Karpas-422 (cell line): Measurements from ENCODE around the gene PPP2R5E. TPM values are rescaled to one million over a fixed set of nuclear protein-coding genes. Genes with fewer than 3 reads are reported as not detected.

Source experiments
- DNase-seq: peaks from one replicate; pipeline ENCODE4 v3.0.0-alpha.2; 2015
- H2AFZ ChIP-seq: fragments of 200-600 bp; sonication (generic); 2 replicates; pipeline ENCODE4 v1.6.1; 2014; ENCODE audit warnings: antibody characterized with exemption, low read length, mixed read lengths
- H3K27ac ChIP-seq: fragments of 200-600 bp; sonication (generic); 2 replicates; pipeline ENCODE4 v1.5.1; 2014; ENCODE audit warnings: mild to moderate bottlenecking, low read length, moderate library complexity
- H3K27me3 ChIP-seq: fragments of 200-600 bp; sonication (generic); 2 replicates; pipeline ENCODE4 v1.6.1; 2014; ENCODE audit warnings: low read length, mixed read lengths
- H3K36me3 ChIP-seq: fragments of 200-600 bp; sonication (generic); 2 replicates; pipeline ENCODE4 v1.6.1; 2014; ENCODE audit warnings: low read length, mixed read lengths; ENCODE audit not compliant: insufficient read depth
- H3K4me1 ChIP-seq: fragments of 200-600 bp; sonication (generic); 2 replicates; pipeline ENCODE4 v1.6.1; 2014; ENCODE audit warnings: mild to moderate bottlenecking, low read length, mixed read lengths
- H3K4me2 ChIP-seq: fragments of 200-600 bp; sonication (generic); 2 replicates; pipeline ENCODE4 v1.6.1; 2014; ENCODE audit warnings: low read length, low read depth, mild to moderate bottlenecking; ENCODE audit not compliant: poor library complexity, severe bottlenecking
- H3K4me3 ChIP-seq: fragments of 200-600 bp; sonication (generic); 2 replicates; pipeline ENCODE4 v1.5.1; 2014; ENCODE audit warnings: mild to moderate bottlenecking, antibody characterized with exemption, low read length, mixed read lengths
- H3K79me2 ChIP-seq: fragments of 200-600 bp; sonication (generic); 2 replicates; pipeline ENCODE4 v1.6.1; 2014; ENCODE audit warnings: mild to moderate bottlenecking, low read length, mixed read lengths
- H3K9ac ChIP-seq: fragments of 200-600 bp; sonication (generic); 2 replicates; pipeline ENCODE4 v1.6.0; 2014; ENCODE audit warnings: low read length
- H3K9me2 ChIP-seq: fragments of 200-600 bp; sonication (generic), shearing (Covaris generic); replicated peaks from 2 replicates; pipeline ENCODE4 v1.6.0; 2014; ENCODE audit warnings: mild to moderate bottlenecking, low read length, moderate library complexity; ENCODE audit not compliant: insufficient read depth
- H3K9me3 ChIP-seq: fragments of 300-700, 200-600 bp; sonication (generic); 2 replicates; pipeline ENCODE4 v1.6.1; 2014; ENCODE audit warnings: low read length, mixed read lengths
- H4K20me1 ChIP-seq: fragments of 200-600 bp; sonication (generic); 2 replicates; pipeline ENCODE4 v1.6.1; 2014; ENCODE audit warnings: mild to moderate bottlenecking, antibody characterized with exemption, low read length, low read depth; ENCODE audit not compliant: insufficient read depth
- total RNA-seq: library from RNA; depleted of rRNA; stranded (reverse); fragments of >200 nt; shearing (Covaris generic); gene quantifications from 2 replicates; pipeline ENCODE4 v1.2.3, GENCODE V29; 2014; ENCODE audit warnings: low replicate concordance

PPP2R5E gene
- total RNA-seq, 1 experiment from 2014 or later = 58.3 TPM

- peaks cover 30% of the 10 kb centered on the region for H3K4me1 ChIP-seq
- no peaks in the 10 kb centered on the region for H3K9me3 ChIP-seq
- H4K20me1 ChIP-seq = no peaks in the 10 kb centered on the region
- no peak for DNase-seq
- no peak overlapping the region for H3K4me3 ChIP-seq
- H2AFZ ChIP-seq = no peak overlapping the region
- no peak overlapping the region for H3K9ac ChIP-seq
- no peak overlapping the region for H3K4me2 ChIP-seq
- H3K9me2 ChIP-seq = no peaks in the 10 kb centered on the region
- H3K27ac ChIP-seq = no peak overlapping the region
- H3K79me2 ChIP-seq = peaks cover 96% of the 10 kb centered on the region
- H3K36me3 ChIP-seq = peaks cover 13% of the 10 kb centered on the region
- H3K27me3 ChIP-seq = no peaks in the 10 kb centered on the region
Observed at GRCh38 chr14:63452796-63453195, 90.4 kb downstream of the PPP2R5E start.

- Histone ChIP-seq H3K9ac (no peak overlapping the region), H3K36me3 (peaks cover 9% of the 10 kb centered on the region), H4K20me1 (no peaks in the 10 kb centered on the region)
Observed at GRCh38 chr14:63448841-63449240, 94.3 kb downstream of the PPP2R5E start.

GRCh38 chr14:63444588-63444987 lies 98.6 kb downstream of the PPP2R5E start:
- no peak for DNase-seq
- H3K9me3 ChIP-seq = no peaks in the 10 kb centered on the region
- H3K4me1 ChIP-seq = peaks cover 16% of the 10 kb centered on the region
- no peak overlapping the region for H3K27ac ChIP-seq
- H3K4me2 ChIP-seq = no peak overlapping the region
- H3K9me2 ChIP-seq = no peaks in the 10 kb centered on the region
- no peaks in the 10 kb centered on the region for H3K27me3 ChIP-seq
- H2AFZ ChIP-seq = no peak overlapping the region
- no peak overlapping the region for H3K4me3 ChIP-seq
- no peak overlapping the region for H3K9ac ChIP-seq
- no peaks in the 10 kb centered on the region for H4K20me1 ChIP-seq
- H3K79me2 ChIP-seq = peaks cover 94% of the 10 kb centered on the region
- H3K36me3 ChIP-seq = no peaks in the 10 kb centered on the region

More at GRCh38 chr14:63448841-63449240, 94.3 kb downstream of the PPP2R5E start:
- H3K4me2 ChIP-seq = no peak overlapping the region
- no peak for DNase-seq
- H2AFZ ChIP-seq = no peak overlapping the region
- no peaks in the 10 kb centered on the region for H3K9me3 ChIP-seq
- H3K79me2 ChIP-seq = peaks cover 94% of the 10 kb centered on the region
- H3K4me1 ChIP-seq = peaks cover 7% of the 10 kb centered on the region
- H3K4me3 ChIP-seq = no peak overlapping the region
- no peaks in the 10 kb centered on the region for H3K9me2 ChIP-seq
- H3K27me3 ChIP-seq = no peaks in the 10 kb centered on the region
- H3K27ac ChIP-seq = no peak overlapping the region

GRCh38 chr14:63443988-63444387 lies 99.2 kb downstream of the PPP2R5E start:
- Histone ChIP-seq H3K36me3 (no peaks in the 10 kb centered on the region), H3K9me3 (no peaks in the 10 kb centered on the region), H3K4me2 (no peak overlapping the region), H3K27ac (no peak overlapping the region), H3K4me3 (no peak overlapping the region), H2AFZ (no peak overlapping the region), H3K9ac (no peak overlapping the region), H3K27me3 (no peaks in the 10 kb centered on the region), H3K9me2 (no peaks in the 10 kb centered on the region), H4K20me1 (no peaks in the 10 kb centered on the region), H3K4me1 (peaks cover 22% of the 10 kb centered on the region), H3K79me2 (peaks cover 93% of the 10 kb centered on the region)
- no peak for DNase-seq

GRCh38 chr14:63443361-63443760 lies 99.8 kb downstream of the PPP2R5E start:
- H3K27me3 ChIP-seq = no peaks in the 10 kb centered on the region
- no peak overlapping the region for H3K4me2 ChIP-seq
- H3K27ac ChIP-seq = no peak overlapping the region
- H2AFZ ChIP-seq = no peak overlapping the region
- no peaks in the 10 kb centered on the region for H4K20me1 ChIP-seq
- no peaks in the 10 kb centered on the region for H3K9me3 ChIP-seq
- no peaks in the 10 kb centered on the region for H3K9me2 ChIP-seq
- H3K79me2 ChIP-seq = peaks cover 93% of the 10 kb centered on the region
- no peak overlapping the region for H3K9ac ChIP-seq
- H3K4me1 ChIP-seq = peaks cover 28% of the 10 kb centered on the region
- no peak overlapping the region for H3K4me3 ChIP-seq
- no peak for DNase-seq
- H3K36me3 ChIP-seq = no peaks in the 10 kb centered on the region

GRCh38 chr14:63438065-63438757 lies 105.0 kb downstream of the PPP2R5E start:
- Histone ChIP-seq H3K9me3 (no peaks in the 10 kb centered on the region), H2AFZ (no peak overlapping the region), H3K9me2 (no peaks in the 10 kb centered on the region), H3K79me2 (peaks cover 95% of the 10 kb centered on the region), H3K27ac (peak overlapping the region; percentile 91), H3K4me2 (peak overlapping the region; percentile 54), H3K9ac (peak overlapping the region; percentile 25; the same call in 1 of the 2 replicates), H3K4me3 (peak overlapping the region; percentile 1; the same call in 1 of the 2 replicates), H3K27me3 (no peaks in the 10 kb centered on the region), H3K4me1 (peaks cover 73% of the 10 kb centered on the region), H3K36me3 (no peaks in the 10 kb centered on the region), H4K20me1 (no peaks in the 10 kb centered on the region)
- DNase-seq = peak; percentile 74

GRCh38 chr14:63436286-63437098 lies 106.7 kb downstream of the PPP2R5E start:
- peak overlapping the region; percentile 91 for H3K27ac ChIP-seq
- H3K9me3 ChIP-seq = no peaks in the 10 kb centered on the region
- H3K4me2 ChIP-seq = peak overlapping the region; percentile 77
- H3K9me2 ChIP-seq = no peaks in the 10 kb centered on the region
- peak overlapping the region; percentile 62 for H3K9ac ChIP-seq
- H3K4me1 ChIP-seq = peaks cover 78% of the 10 kb centered on the region
- H3K27me3 ChIP-seq = no peaks in the 10 kb centered on the region
- no peak overlapping the region for H2AFZ ChIP-seq
- no peaks in the 10 kb centered on the region for H3K36me3 ChIP-seq
- peak; percentile 58 for DNase-seq
- H3K4me3 ChIP-seq = peak overlapping the region; percentile 55
- H3K79me2 ChIP-seq = peaks cover 94% of the 10 kb centered on the region
- H4K20me1 ChIP-seq = no peaks in the 10 kb centered on the region

- Histone ChIP-seq H3K27ac (peak overlapping the region; percentile 91), H3K4me1 (peaks cover 78% of the 10 kb centered on the region), H3K4me3 (peak overlapping the region; percentile 55), H2AFZ (no peak overlapping the region), H3K79me2 (peaks cover 94% of the 10 kb centered on the region), H3K9ac (peak overlapping the region; percentile 62), H3K4me2 (peak overlapping the region; percentile 77), H3K27me3 (no peaks in the 10 kb centered on the region), H3K9me3 (no peaks in the 10 kb centered on the region), H3K9me2 (no peaks in the 10 kb centered on the region), H3K36me3 (no peaks in the 10 kb centered on the region), H4K20me1 (no peaks in the 10 kb centered on the region)
- DNase-seq = peak; percentile 85
Observed at GRCh38 chr14:63435838-63436237, 107.3 kb downstream of the PPP2R5E start.
